T-helper 2 cell treated with Interferon-gamma antibody and Interleukin-4, amounts not matched to agents 5 μg/mL and 100 μg/mL, for 36 hours (primary cell): ENCODE measurements around the gene USP36.
"Not testable (repeated sequence)": the region's sequence is repeated elsewhere in the genome, so short reads cannot be mapped to it uniquely, and the experiment has no call there.

ENCODE experiments used
- DNase-seq: peaks from one replicate; pipeline ENCODE4 v3.0.0; 2021; ENCODE audit warnings: low spot score
- H3K27ac Mint-ChIP-seq: one replicate; pipeline ENCODE4 v1.8.0; 2021; ENCODE audit warnings: mild to moderate bottlenecking, mixed read lengths
- H3K27me3 Mint-ChIP-seq: one replicate; pipeline ENCODE4 v1.8.0; 2021; ENCODE audit warnings: low read depth, mixed read lengths
- H3K36me3 Mint-ChIP-seq: one replicate; pipeline ENCODE4 v1.8.0; 2021; ENCODE audit warnings: low read depth, mixed read lengths
- H3K4me1 Mint-ChIP-seq: one replicate; pipeline ENCODE4 v1.8.0; 2021; ENCODE audit warnings: low read depth, mixed read lengths
- H3K4me3 Mint-ChIP-seq: one replicate; pipeline ENCODE4 v1.8.0; 2022; ENCODE audit warnings: mild to moderate bottlenecking, moderate library complexity, mixed read lengths
- H3K9me3 Mint-ChIP-seq: one replicate; pipeline ENCODE4 v1.8.0; 2021; ENCODE audit warnings: mixed read lengths

USP36 gene

GRCh38 chr17:78878871-78879527 is 38.4 kb upstream of the USP36 start:
- no peaks in the 10 kb centered on the region for H3K9me3 Mint-ChIP-seq
- peaks cover 17% of the 10 kb centered on the region for H3K27me3 Mint-ChIP-seq
- H3K27ac Mint-ChIP-seq, result peak overlapping the region; percentile 62
- H3K4me1 Mint-ChIP-seq, result peaks cover 19% of the 10 kb centered on the region
- no peaks in the 10 kb centered on the region for H3K36me3 Mint-ChIP-seq
- no peak for DNase-seq
- peak overlapping the region; percentile 65 for H3K4me3 Mint-ChIP-seq

GRCh38 chr17:78878261-78878660 is 37.6 kb upstream of the USP36 start:
- no peak overlapping the region for H3K27ac Mint-ChIP-seq
- no peak for DNase-seq
- peak overlapping the region; percentile 21 for H3K4me3 Mint-ChIP-seq
- peaks cover 17% of the 10 kb centered on the region for H3K27me3 Mint-ChIP-seq
- no peaks in the 10 kb centered on the region for H3K36me3 Mint-ChIP-seq
- H3K9me3 Mint-ChIP-seq, result no peaks in the 10 kb centered on the region
- peaks cover 19% of the 10 kb centered on the region for H3K4me1 Mint-ChIP-seq

GRCh38 chr17:78876954-78877517 is 36.4 kb upstream of the USP36 start:
- peaks cover 15% of the 10 kb centered on the region for H3K4me1 Mint-ChIP-seq
- H3K9me3 Mint-ChIP-seq, H3K4me3 Mint-ChIP-seq, H3K27ac Mint-ChIP-seq, H3K36me3 Mint-ChIP-seq, DNase-seq: not testable (repeated sequence)
- H3K27me3 Mint-ChIP-seq, result peaks cover 15% of the 10 kb centered on the region

- H3K4me3 Mint-ChIP-seq, result no peak overlapping the region
- no peak for DNase-seq
- H3K27ac Mint-ChIP-seq, result no peak overlapping the region
- no peaks in the 10 kb centered on the region for H3K36me3 Mint-ChIP-seq
- H3K27me3 Mint-ChIP-seq, result peaks cover 15% of the 10 kb centered on the region
- no peaks in the 10 kb centered on the region for H3K9me3 Mint-ChIP-seq
- H3K4me1 Mint-ChIP-seq, result peaks cover 15% of the 10 kb centered on the region
Measured at GRCh38 chr17:78876094-78876597, 35.5 kb upstream of the USP36 start.

GRCh38 chr17:78875363-78876093 is 34.9 kb upstream of the USP36 start:
- H3K27me3 Mint-ChIP-seq, result peaks cover 15% of the 10 kb centered on the region
- no peak for DNase-seq
- no peaks in the 10 kb centered on the region for H3K36me3 Mint-ChIP-seq
- peaks cover 15% of the 10 kb centered on the region for H3K4me1 Mint-ChIP-seq
- no peak overlapping the region for H3K27ac Mint-ChIP-seq
- no peak overlapping the region for H3K4me3 Mint-ChIP-seq
- no peaks in the 10 kb centered on the region for H3K9me3 Mint-ChIP-seq

- H3K36me3 Mint-ChIP-seq, result no peaks in the 10 kb centered on the region
- H3K27ac Mint-ChIP-seq, result no peak overlapping the region
- no peak for DNase-seq
- H3K9me3 Mint-ChIP-seq, result no peaks in the 10 kb centered on the region
- no peak overlapping the region for H3K4me3 Mint-ChIP-seq
- H3K4me1 Mint-ChIP-seq, result peaks cover 3% of the 10 kb centered on the region
- H3K27me3 Mint-ChIP-seq, result peaks cover 4% of the 10 kb centered on the region
Measured at GRCh38 chr17:78873519-78874340, 33.1 kb upstream of the USP36 start.

GRCh38 chr17:78872486-78872885 is 31.9 kb upstream of the USP36 start:
- no peak overlapping the region for H3K4me3 Mint-ChIP-seq
- no peak overlapping the region for H3K27ac Mint-ChIP-seq
- H3K9me3 Mint-ChIP-seq, result no peaks in the 10 kb centered on the region
- no peaks in the 10 kb centered on the region for H3K36me3 Mint-ChIP-seq
- no peak for DNase-seq
- H3K4me1 Mint-ChIP-seq, result no peaks in the 10 kb centered on the region
- H3K27me3 Mint-ChIP-seq, result peaks cover 7% of the 10 kb centered on the region

GRCh38 chr17:78870621-78871020 is 30.0 kb upstream of the USP36 start:
- Mint-ChIP-seq H3K27me3 (peaks cover 7% of the 10 kb centered on the region), H3K9me3 (no peaks in the 10 kb centered on the region), H3K27ac (no peak overlapping the region), H3K4me1 (no peaks in the 10 kb centered on the region), H3K36me3 (no peaks in the 10 kb centered on the region), H3K4me3 (no peak overlapping the region)
- DNase-seq, result no peak

GRCh38 chr17:78868391-78868790 is 27.8 kb upstream of the USP36 start:
- no peaks in the 10 kb centered on the region for H3K9me3 Mint-ChIP-seq
- H3K27ac Mint-ChIP-seq, result no peak overlapping the region
- DNase-seq, result no peak
- no peaks in the 10 kb centered on the region for H3K36me3 Mint-ChIP-seq
- no peaks in the 10 kb centered on the region for H3K4me1 Mint-ChIP-seq
- H3K4me3 Mint-ChIP-seq, result no peak overlapping the region
- H3K27me3 Mint-ChIP-seq, result peaks cover 7% of the 10 kb centered on the region

GRCh38 chr17:78867046-78867445 is 26.4 kb upstream of the USP36 start:
- not testable (repeated sequence) for H3K9me3 Mint-ChIP-seq, DNase-seq, H3K36me3 Mint-ChIP-seq, H3K4me1 Mint-ChIP-seq, H3K4me3 Mint-ChIP-seq, H3K27ac Mint-ChIP-seq, H3K27me3 Mint-ChIP-seq

GRCh38 chr17:78865682-78866390 is 25.2 kb upstream of the USP36 start:
- H3K27me3 Mint-ChIP-seq, result peaks cover 7% of the 10 kb centered on the region
- DNase-seq, result peak; percentile 59
- H3K4me3 Mint-ChIP-seq, result no peak overlapping the region
- H3K27ac Mint-ChIP-seq, result no peak overlapping the region
- no peaks in the 10 kb centered on the region for H3K4me1 Mint-ChIP-seq
- no peaks in the 10 kb centered on the region for H3K36me3 Mint-ChIP-seq
- no peaks in the 10 kb centered on the region for H3K9me3 Mint-ChIP-seq

- Mint-ChIP-seq H3K4me1 (no peaks in the 10 kb centered on the region), H3K27me3 (peaks cover 7% of the 10 kb centered on the region), H3K4me3 (no peak overlapping the region), H3K27ac (no peak overlapping the region), H3K9me3 (no peaks in the 10 kb centered on the region), H3K36me3 (no peaks in the 10 kb centered on the region)
- DNase-seq, result no peak
Measured at GRCh38 chr17:78864117-78864516, 23.5 kb upstream of the USP36 start.
